Measurements from ENCODE around the gene C1orf198.
A peak's percentile ranks its signal among the peaks of the same experiment; 100 is the strongest.

C1orf198 gene

GRCh38 chr1:230809256-230809990 is 58.9 kb downstream of the C1orf198 start:
- no peak for DNase-seq (ENCODE audit: low spot score)

GRCh38 chr1:230808281-230808872 is 59.9 kb downstream of the C1orf198 start:
- DNase-seq (ENCODE audit: low spot score), result no peak

- DNase-seq (ENCODE audit: low spot score), result no peak
Measured at GRCh38 chr1:230807561-230808280, 60.6 kb downstream of the C1orf198 start.

GRCh38 chr1:230807029-230807428 is 61.3 kb downstream of the C1orf198 start:
- no peak for DNase-seq (ENCODE audit: low spot score)

GRCh38 chr1:230806552-230806951 is 61.8 kb downstream of the C1orf198 start:
- DNase-seq (ENCODE audit: low spot score), result no peak

- DNase-seq (ENCODE audit: low spot score), result no peak
Measured at GRCh38 chr1:230804396-230804795, 63.9 kb downstream of the C1orf198 start.

GRCh38 chr1:230800891-230801840 is 67.2 kb downstream of the C1orf198 start:
- DNase-seq (ENCODE audit: low spot score), result no peak

- no peak for DNase-seq (ENCODE audit: low spot score)
Measured at GRCh38 chr1:230798491-230798890, 69.8 kb downstream of the C1orf198 start.

GRCh38 chr1:230797942-230798365 is 70.4 kb downstream of the C1orf198 start:
- peak; percentile 71 for DNase-seq (ENCODE audit: low spot score)

- DNase-seq (ENCODE audit: low spot score), result no peak
Measured at GRCh38 chr1:230797376-230797920, 70.9 kb downstream of the C1orf198 start.

GRCh38 chr1:230796626-230797025 is 71.7 kb downstream of the C1orf198 start:
- no peak for DNase-seq (ENCODE audit: low spot score)

GRCh38 chr1:230794871-230795605 is 73.3 kb downstream of the C1orf198 start:
- DNase-seq (ENCODE audit: low spot score), result no peak

GRCh38 chr1:230794431-230794830 is 73.9 kb downstream of the C1orf198 start:
- no peak for DNase-seq (ENCODE audit: low spot score)

- no peak for DNase-seq (ENCODE audit: low spot score)
Measured at GRCh38 chr1:230793463-230793745, 74.9 kb downstream of the C1orf198 start.

GRCh38 chr1:230792691-230793462 is 75.4 kb downstream of the C1orf198 start:
- DNase-seq (ENCODE audit: low spot score), result peak; percentile 26

GRCh38 chr1:230791986-230792564 is 76.2 kb downstream of the C1orf198 start:
- DNase-seq (ENCODE audit: low spot score), result no peak

GRCh38 chr1:230790026-230790425 is 78.3 kb downstream of the C1orf198 start:
- DNase-seq (ENCODE audit: low spot score), result no peak

- DNase-seq (ENCODE audit: low spot score), result no peak
Measured at GRCh38 chr1:230788561-230789275, 79.6 kb downstream of the C1orf198 start.

- no peak for DNase-seq (ENCODE audit: low spot score)
Measured at GRCh38 chr1:230787471-230787870, 80.8 kb downstream of the C1orf198 start.

All from HuH-7 (cell line).